ENCODE measurements around the gene PNMA5. TPM values are rescaled to one million over a fixed set of nuclear protein-coding genes. Genes with fewer than 3 reads are reported as not detected.

PNMA5 gene
- not detected in 2 replicates for total RNA-seq

GRCh38 chrX:152993933-152994332, at the start of gene PNMA5:
Gene PNMA5 (minus strand): TSS chrX:152994116. CDS start chrX:152991598, 2,518 bp downstream.

Other genes with a start within 250 kb of the PNMA5 start
- gene MAGEA2, start 240.3 kb downstream of the PNMA5 start, total RNA-seq, result not detected in 2 replicates
- gene CSAG3, start 234.9 kb downstream of the PNMA5 start, total RNA-seq, result not detected in 2 replicates
- gene MAGEA6, start 224.4 kb downstream of the PNMA5 start, total RNA-seq, result not detected in 2 replicates
- gene CETN2, start 163.4 kb downstream of the PNMA5 start, total RNA-seq, result 48.3 and 58.8 TPM in 2 replicates
- gene NSDHL, start 163.1 kb downstream of the PNMA5 start, total RNA-seq, result 14.8 and 26.8 TPM in 2 replicates
- 2.4 and 21.3 TPM in 2 replicates for gene ZNF185, start 96.0 kb downstream of the PNMA5 start, total RNA-seq
- gene PNMA3, start 62.4 kb upstream of the PNMA5 start, total RNA-seq, result 0.09 and 0.89 TPM in 2 replicates
- 2.0 and 3.9 TPM in 2 replicates for gene PNMA6A, start 78.3 kb upstream of the PNMA5 start, total RNA-seq
- not detected in 2 replicates for gene MAGEA1, start 185.2 kb upstream of the PNMA5 start, total RNA-seq